GM12801 (cell line): ENCODE measurements around the gene MTO1.

Experiments
- CTCF ChIP-seq: IDR thresholded peaks from one replicate; pipeline ENCODE4 v1.5.1; 2011; ENCODE audit warnings: control low read depth; ENCODE audit not compliant: insufficient read length; ENCODE audit errors: extremely low read depth

The MTO1 gene

DNA sequence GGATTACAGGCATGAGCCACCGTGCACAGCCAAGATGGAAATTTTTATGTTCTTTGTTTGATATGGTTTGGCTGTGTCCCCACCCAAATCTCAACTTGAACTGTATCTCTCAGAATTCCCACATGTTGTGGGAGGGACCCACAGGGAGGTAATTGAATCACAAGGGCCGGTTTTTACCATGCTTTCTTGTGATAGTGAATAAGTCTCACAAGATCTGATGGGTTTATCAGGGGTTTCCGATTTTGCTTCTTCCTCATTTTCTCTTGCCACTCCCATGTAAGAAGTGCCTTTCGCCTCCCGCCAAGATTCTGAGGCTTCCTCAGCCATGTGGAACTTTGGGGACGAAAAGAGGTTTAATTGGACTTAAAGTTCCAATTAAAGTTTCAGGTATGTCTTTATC, 44.7 kb downstream of the MTO1 start:
- no peak for TF ChIP-seq CTCF

DNA sequence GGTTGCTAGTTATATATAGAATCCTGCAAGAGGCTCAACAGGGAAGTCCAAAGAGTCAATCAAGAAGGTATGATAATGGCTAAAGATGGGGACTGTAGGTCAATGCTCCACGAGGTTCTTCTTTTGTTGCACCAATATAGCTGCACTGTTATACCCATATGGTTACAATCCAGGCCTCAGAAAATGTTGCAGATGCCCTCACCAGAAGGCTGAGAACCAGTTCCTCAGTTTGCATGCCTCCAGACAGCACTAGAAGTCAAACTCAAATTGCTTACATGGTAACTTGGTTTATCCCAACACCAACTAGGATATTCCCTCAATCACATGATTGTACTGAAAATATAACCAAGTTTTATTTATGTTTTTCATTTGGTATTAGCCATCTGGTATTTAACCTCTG, 47.2 kb downstream of the MTO1 start:
- TF ChIP-seq CTCF: no peak

- TF ChIP-seq CTCF: no peak
Observed at GRCh38 chr6:73509851-73510250, 48.3 kb downstream of the MTO1 start.

- no peak for TF ChIP-seq CTCF
Observed at GRCh38 chr6:73511796-73512195, 50.3 kb downstream of the MTO1 start.

DNA sequence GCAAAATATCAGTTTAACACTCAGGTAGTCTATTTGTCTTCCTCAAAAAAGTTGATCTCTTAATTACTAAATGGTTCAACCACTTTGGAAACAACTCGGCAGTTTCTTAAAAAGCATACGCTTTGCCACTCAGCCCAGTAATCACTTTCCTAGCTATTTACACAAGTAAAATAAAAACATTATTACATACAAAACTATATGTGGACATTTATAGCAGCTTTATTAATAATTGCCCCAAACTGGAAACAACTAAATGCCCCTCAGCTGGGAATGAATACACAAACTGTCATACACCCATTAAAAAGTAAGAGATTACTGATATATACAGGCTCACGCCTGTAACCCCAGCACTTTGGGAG, 51.9 kb downstream of the MTO1 start:
- no peak for TF ChIP-seq CTCF

GRCh38 chr6:73514746-73515110, 53.2 kb downstream of the MTO1 start:
- TF ChIP-seq CTCF: no peak

DNA sequence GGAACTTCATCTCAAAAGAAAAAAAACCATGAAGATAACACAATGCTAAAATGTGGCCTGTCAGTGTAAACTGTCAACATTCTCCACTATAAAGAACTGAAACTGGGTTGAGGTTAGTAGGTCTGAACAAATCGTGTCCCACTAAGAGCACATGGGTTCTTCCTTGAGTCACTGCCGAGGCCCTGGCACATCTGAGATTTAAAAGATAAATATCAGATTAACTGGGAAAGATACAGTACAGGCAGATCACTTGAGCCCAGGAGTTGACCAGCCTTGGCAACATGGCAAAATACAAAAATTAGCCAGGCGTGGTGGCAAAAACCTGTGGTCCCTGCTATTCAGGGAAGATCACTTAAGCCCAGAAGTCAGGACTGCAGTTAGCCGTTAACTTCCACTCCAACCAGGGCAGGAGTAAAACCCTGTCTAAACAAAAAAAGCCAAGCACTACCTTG, 53.7 kb downstream of the MTO1 start:
- TF ChIP-seq CTCF: no peak
